CD8-positive, alpha-beta memory T cell (primary cell): ENCODE results near the gene TACR2. TPM values are rescaled to one million over a fixed set of nuclear protein-coding genes. Genes with fewer than 3 reads are reported as not detected.

ENCODE experiments used
- CTCF ChIA-PET: fragments of 350-600 bp; sonication (Branson Sonifier 250); formaldehyde crosslinking; loops from one replicate; lab custom pipeline; 2021; ENCODE audit warnings: antibody characterized with exemption; lab: Charles Lee
- POLR2A ChIA-PET: fragments of 350-600 bp; sonication (Branson Sonifier 250); formaldehyde crosslinking; loops from one replicate; lab custom pipeline; 2021; ENCODE audit warnings: antibody characterized with exemption; lab: Charles Lee
- DNase-seq, 5 donors: peaks; one replicate each; pipeline versions ENCODE4 v3.0.0 to v3.0.0-alpha.2; 2020 to 2022; ENCODE audit warnings: mixed read lengths in 1 of 5
- H3K27ac ChIP-seq: one replicate; pipeline ENCODE4 v1.7.0; 2013; ENCODE audit warnings: low read depth, mild to moderate bottlenecking, low read length, moderate library complexity
- H3K27me3 ChIP-seq: 2 replicates; pipeline ENCODE4 v1.7.0; 2013; ENCODE audit warnings: low read length, mild to moderate bottlenecking; ENCODE audit not compliant: insufficient read depth, poor library complexity, severe bottlenecking
- H3K36me3 ChIP-seq: 2 replicates; pipeline ENCODE4 v1.7.0; 2013; ENCODE audit warnings: mild to moderate bottlenecking, low read length, moderate library complexity; ENCODE audit not compliant: insufficient read depth
- H3K4me1 ChIP-seq: 2 replicates; pipeline ENCODE4 v1.7.0; 2013; ENCODE audit warnings: mild to moderate bottlenecking, low read length, moderate library complexity; ENCODE audit not compliant: insufficient read depth
- H3K4me3 ChIP-seq: 2 replicates; pipeline ENCODE4 v1.7.0; 2013; ENCODE audit warnings: mild to moderate bottlenecking, low read length
- H3K9me3 ChIP-seq: 2 replicates; pipeline ENCODE4 v1.7.0; 2013; ENCODE audit warnings: mild to moderate bottlenecking, low read length
- H3K27ac Mint-ChIP-seq, 8 donors: one replicate each; pipeline ENCODE4 v1.8.0; 2020 to 2021; ENCODE audit warnings: mixed read lengths in 8 of 8, mild to moderate bottlenecking in 6 of 8, inconsistent platforms in 3 of 8, moderate library complexity in 3 of 8
- H3K27me3 Mint-ChIP-seq, 2 donors: one replicate each; pipeline ENCODE4 v1.8.0; 2020 to 2021; ENCODE audit warnings: mixed read lengths in 2 of 2, mild to moderate bottlenecking in 1 of 2, moderate library complexity in 1 of 2
- H3K36me3 Mint-ChIP-seq, 3 donors: one replicate each; pipeline ENCODE4 v1.8.0; 2020 to 2021; ENCODE audit warnings: mixed read lengths in 3 of 3, inconsistent platforms in 1 of 3, mild to moderate bottlenecking in 1 of 3
- H3K4me1 Mint-ChIP-seq, 3 donors: one replicate each; pipeline ENCODE4 v1.8.0; 2020 to 2021; ENCODE audit warnings: mixed read lengths in 3 of 3, inconsistent platforms in 1 of 3, mild to moderate bottlenecking in 1 of 3
- H3K4me3 Mint-ChIP-seq, 7 donors: one replicate each; pipeline ENCODE4 v1.8.0; 2020 to 2021; ENCODE audit warnings: mixed read lengths in 7 of 7, mild to moderate bottlenecking in 6 of 7, moderate library complexity in 4 of 7, inconsistent platforms in 2 of 7
- H3K9me3 Mint-ChIP-seq, 5 donors: one replicate each; pipeline ENCODE4 v1.8.0; 2020 to 2022; ENCODE audit warnings: mixed read lengths in 5 of 5, mild to moderate bottlenecking in 3 of 5, moderate library complexity in 2 of 5, inconsistent platforms in 1 of 5
- polyA plus RNA-seq: library from polyadenylated mRNA; unstranded; fragments of 300-500 nt; fragmentation: Illumina TruSeq; gene quantifications from one replicate; pipeline ENCODE4 v1.2.3, GENCODE V29; 2021
- total RNA-seq, 2 experiments: library from RNA; stranded (reverse); gene quantifications; one replicate each; pipeline ENCODE4 v1.2.3, GENCODE V29; 2021

Gene TACR2
- total and polyA plus RNA-seq, 3 experiments from 2014 or later = not detected

DNA sequence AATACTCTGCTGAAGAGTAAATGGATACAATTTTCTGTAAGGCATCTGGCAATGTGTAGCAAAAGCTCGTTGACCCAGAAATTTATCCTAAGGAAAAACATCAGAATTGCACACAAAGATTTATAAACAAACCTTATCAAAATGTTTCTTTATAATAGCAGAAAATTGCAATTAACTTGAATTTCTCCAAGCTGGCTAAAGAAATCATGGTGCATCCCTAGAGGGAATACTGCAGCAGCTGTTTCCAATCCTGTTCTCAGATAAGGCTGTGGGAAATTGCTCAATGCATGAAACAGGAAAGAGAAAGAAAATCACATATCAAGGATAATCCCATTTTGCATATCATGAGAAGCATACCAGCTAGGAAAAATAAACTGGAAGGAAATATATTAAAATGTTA, 18.7 kb downstream of the TACR2 start:
- H3K27me3 Mint-ChIP-seq = no peaks in the 10 kb centered on the region
- no peak for DNase-seq
- H3K27me3 ChIP-seq = no peaks in the 10 kb centered on the region
- no peak overlapping the region for H3K27ac Mint-ChIP-seq
- no peaks in the 10 kb centered on the region for H3K4me1 ChIP-seq
- H3K27ac ChIP-seq = no peak overlapping the region
- peaks cover 5 to 83% (median 20%) of the 10 kb centered on the region in 3 donors for H3K36me3 Mint-ChIP-seq
- no peaks in the 10 kb centered on the region for H3K9me3 Mint-ChIP-seq
- no peak overlapping the region for H3K4me3 Mint-ChIP-seq
- H3K4me3 ChIP-seq = no peak overlapping the region
- H3K4me1 Mint-ChIP-seq = no peaks in the 10 kb centered on the region
- ChIA-PET CTCF (interaction anchor here (1.7 to 3.1 kb wide), 2 partner anchors 10 to 162 kb away, joined by 4 to 18 read pairs; no protein-coding TSS in a partner anchor), POLR2A (interaction anchor here (1.0 kb wide), 1 partner anchor 10 kb away, joined by 3 read pairs; no protein-coding TSS in a partner anchor)
- peaks cover 62% of the 10 kb centered on the region for H3K36me3 ChIP-seq
- no peaks in the 10 kb centered on the region for H3K9me3 ChIP-seq

DNA sequence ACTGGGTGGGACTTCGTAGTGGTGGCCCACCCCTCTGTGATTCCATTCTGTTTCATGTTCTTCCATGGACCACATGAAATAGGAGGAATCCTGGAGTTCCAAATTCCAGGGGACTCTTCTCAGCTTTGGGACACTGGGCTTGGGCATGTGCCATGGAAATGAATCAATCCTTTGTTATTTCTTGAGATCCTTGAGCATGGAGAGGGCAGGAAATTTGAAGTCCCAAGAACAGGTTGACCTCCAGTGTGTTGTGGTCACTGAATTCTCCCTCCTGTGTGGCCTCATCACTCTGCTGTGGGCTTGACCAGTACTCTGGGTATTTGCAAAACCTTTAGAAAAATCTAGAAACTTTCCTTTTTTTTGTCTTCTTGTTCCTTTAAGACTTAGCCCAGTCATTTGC, 22.7 kb downstream of the TACR2 start:
- Mint-ChIP-seq H3K4me1 (peaks cover 11 to 15% (median 13%) of the 10 kb centered on the region in 3 donors), H3K36me3 (peaks cover 10 to 72% (median 13%) of the 10 kb centered on the region in 3 donors), H3K27me3 (no peaks in the 10 kb centered on the region), H3K9me3 (no peaks in the 10 kb centered on the region), H3K4me3 (no peak overlapping the region), H3K27ac (peak overlapping the region in 2 of 8 donors; percentile 52 to 70)
- ChIA-PET POLR2A (no interaction called here), CTCF (interaction anchor here (1.0 to 6.1 kb wide), 4 partner anchors 13 to 319 kb away, joined by 3 to 103 read pairs (median 12); no protein-coding TSS in a partner anchor)
- Histone ChIP-seq H3K36me3 (peaks cover 43% of the 10 kb centered on the region), H3K27ac (no peak overlapping the region), H3K9me3 (no peaks in the 10 kb centered on the region), H3K4me1 (peaks cover 13% of the 10 kb centered on the region), H3K4me3 (no peak overlapping the region), H3K27me3 (no peaks in the 10 kb centered on the region)
- no peak for DNase-seq

DNA sequence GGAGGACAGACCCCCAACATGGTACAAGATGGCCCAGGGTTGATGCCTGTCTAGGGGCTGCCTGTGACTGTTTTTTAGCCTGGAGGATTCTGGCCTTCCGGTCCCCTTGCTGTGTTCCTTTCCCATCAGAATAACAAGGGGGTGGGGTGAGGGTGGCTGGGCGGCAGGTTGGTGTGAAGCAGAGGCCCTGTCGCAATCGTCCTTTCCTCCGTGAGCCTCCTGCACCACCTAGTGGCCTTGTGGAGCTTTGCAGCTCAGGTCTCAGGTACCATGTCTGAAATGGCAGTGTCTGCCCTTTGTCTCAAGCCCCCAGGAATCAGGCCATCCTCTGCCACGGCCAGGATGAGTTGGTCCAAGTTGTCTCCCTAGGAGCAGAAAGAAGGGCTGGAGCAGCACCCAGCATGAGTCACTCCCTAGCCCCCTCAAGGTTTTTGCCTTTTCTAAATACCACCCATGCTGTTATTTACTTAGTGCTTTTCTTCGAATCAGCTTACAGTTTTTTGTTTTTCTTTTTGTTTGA, 24.2 kb downstream of the TACR2 start:
- Mint-ChIP-seq H3K27ac (peak overlapping the region; percentile 74 to 92 (median 84)), H3K4me3 (no peak overlapping the region), H3K36me3 (peaks cover 10 to 74% (median 18%) of the 10 kb centered on the region in 3 donors), H3K4me1 (peaks cover 11 to 15% (median 13%) of the 10 kb centered on the region in 3 donors), H3K27me3 (no peaks in the 10 kb centered on the region), H3K9me3 (no peaks in the 10 kb centered on the region)
- Histone ChIP-seq H3K4me3 (no peak overlapping the region), H3K4me1 (peaks cover 13% of the 10 kb centered on the region), H3K27ac (no peak overlapping the region), H3K9me3 (no peaks in the 10 kb centered on the region), H3K36me3 (peaks cover 38% of the 10 kb centered on the region), H3K27me3 (no peaks in the 10 kb centered on the region)
- POLR2A ChIA-PET = interaction anchor here (1.0 kb wide), 1 partner anchor 150 kb away, joined by 4 read pairs; no protein-coding TSS in a partner anchor
- DNase-seq = peak; percentile 62 to 86 (median 73)
- CTCF ChIA-PET = interaction anchor here (0.6 to 6.1 kb wide), 18 partner anchors 8 to 388 kb away, joined by 3 to 103 read pairs (median 3); no protein-coding TSS in a partner anchor

GRCh38 chr10:69391158-69391557, 25.6 kb downstream of the TACR2 start:
- Mint-ChIP-seq H3K4me1 (peaks cover 11 to 15% (median 13%) of the 10 kb centered on the region in 3 donors), H3K4me3 (no peak overlapping the region), H3K9me3 (no peaks in the 10 kb centered on the region), H3K27me3 (no peaks in the 10 kb centered on the region), H3K36me3 (peaks cover 10 to 75% (median 17%) of the 10 kb centered on the region in 3 donors), H3K27ac (peak overlapping the region in 4 of 8 donors; percentile 12 to 87 (median 40))
- POLR2A ChIA-PET = no interaction called here
- H3K27me3 ChIP-seq = no peaks in the 10 kb centered on the region
- H3K9me3 ChIP-seq = no peaks in the 10 kb centered on the region
- H3K36me3 ChIP-seq = peaks cover 33% of the 10 kb centered on the region
- no peak overlapping the region for H3K4me3 ChIP-seq
- H3K4me1 ChIP-seq = peaks cover 13% of the 10 kb centered on the region
- DNase-seq = no peak
- H3K27ac ChIP-seq = no peak overlapping the region
- CTCF ChIA-PET = interaction anchor here (0.7 to 6.1 kb wide), 4 partner anchors 12 to 435 kb away, joined by 3 to 103 read pairs (median 5); partner anchors contain the start of gene DDX21

GRCh38 chr10:69389827-69390490, 26.8 kb downstream of the TACR2 start:
- H3K4me3 ChIP-seq = no peak overlapping the region
- Mint-ChIP-seq H3K9me3 (no peaks in the 10 kb centered on the region), H3K4me3 (no peak overlapping the region), H3K27me3 (no peaks in the 10 kb centered on the region), H3K36me3 (peaks cover 10 to 79% (median 17%) of the 10 kb centered on the region in 3 donors), H3K27ac (peak overlapping the region in 4 of 8 donors; percentile 43 to 82 (median 60)), H3K4me1 (peaks cover 11 to 15% (median 13%) of the 10 kb centered on the region in 3 donors)
- H3K27ac ChIP-seq = no peak overlapping the region
- H3K4me1 ChIP-seq = peaks cover 13% of the 10 kb centered on the region
- peaks cover 38% of the 10 kb centered on the region for H3K36me3 ChIP-seq
- H3K27me3 ChIP-seq = no peaks in the 10 kb centered on the region
- no peaks in the 10 kb centered on the region for H3K9me3 ChIP-seq
- CTCF ChIA-PET = interaction anchor here (0.7 to 6.1 kb wide), 7 partner anchors 72 to 434 kb away, joined by 3 to 103 read pairs (median 3); partner anchors contain the start of gene DDX21
- POLR2A ChIA-PET = no interaction called here
- DNase-seq = no peak

DNA sequence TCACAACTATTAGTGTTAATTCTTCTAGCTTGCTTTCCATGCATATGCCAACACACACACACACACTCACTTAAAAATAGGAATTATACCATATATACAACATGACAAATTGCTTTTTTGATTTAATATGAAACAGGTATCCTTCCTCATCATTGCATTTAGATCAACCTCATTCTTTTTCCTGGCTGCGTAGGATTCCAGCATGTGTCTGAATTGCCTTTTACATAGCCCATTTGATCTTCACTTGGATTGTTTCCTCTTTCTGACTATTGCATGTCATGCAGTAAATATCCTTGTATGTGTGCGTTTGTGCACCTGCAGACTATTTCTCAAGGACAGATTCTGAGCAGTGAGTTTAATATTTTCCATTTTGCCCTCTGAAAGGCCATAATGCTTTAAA, 28.2 kb downstream of the TACR2 start:
- peaks cover 39% of the 10 kb centered on the region for H3K36me3 ChIP-seq
- H3K9me3 ChIP-seq = no peaks in the 10 kb centered on the region
- no peaks in the 10 kb centered on the region for H3K27me3 ChIP-seq
- POLR2A ChIA-PET = no interaction called here
- peak overlapping the region in 3 of 8 donors; percentile 19 to 33 (median 23) for H3K27ac Mint-ChIP-seq
- no peaks in the 10 kb centered on the region for H3K9me3 Mint-ChIP-seq
- H3K27me3 Mint-ChIP-seq = no peaks in the 10 kb centered on the region
- H3K36me3 Mint-ChIP-seq = peaks cover 4 to 83% (median 15%) of the 10 kb centered on the region in 3 donors
- H3K4me3 Mint-ChIP-seq = no peak overlapping the region
- CTCF ChIA-PET = interaction anchor here (0.6 kb wide), 1 partner anchor 152 kb away, joined by 3 read pairs; no protein-coding TSS in a partner anchor
- H3K4me3 ChIP-seq = no peak overlapping the region
- no peak for DNase-seq
- H3K4me1 ChIP-seq = peaks cover 13% of the 10 kb centered on the region
- H3K4me1 Mint-ChIP-seq = peaks cover 11 to 15% (median 13%) of the 10 kb centered on the region in 3 donors
- no peak overlapping the region for H3K27ac ChIP-seq

DNA sequence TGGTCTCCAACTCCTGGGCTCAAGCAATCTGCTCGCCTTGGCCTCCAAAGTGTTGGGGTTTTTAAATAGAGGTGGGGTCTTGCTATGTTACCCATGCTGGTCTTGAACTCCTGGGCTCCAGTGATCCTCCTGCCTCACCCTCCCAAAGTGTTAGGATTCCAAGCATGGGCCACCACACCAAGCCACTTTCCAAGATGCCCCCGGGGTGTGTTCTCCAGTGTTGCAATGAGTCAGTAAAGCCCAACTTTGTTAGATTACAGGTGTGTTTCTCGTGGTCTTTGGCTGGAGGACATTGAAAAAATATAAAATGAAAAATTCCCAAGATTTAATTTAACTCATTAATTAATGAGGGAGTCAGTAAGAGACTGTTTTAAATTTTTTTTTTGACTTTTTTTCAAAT, 29.2 kb downstream of the TACR2 start:
- no peaks in the 10 kb centered on the region for H3K27me3 ChIP-seq
- no peak overlapping the region for H3K27ac ChIP-seq
- peaks cover 49% of the 10 kb centered on the region for H3K36me3 ChIP-seq
- peaks cover 12% of the 10 kb centered on the region for H3K4me1 ChIP-seq
- H3K4me3 ChIP-seq = no peak overlapping the region
- H3K27ac Mint-ChIP-seq = peak overlapping the region in 1 of 8 donors; percentile 11
- no peaks in the 10 kb centered on the region for H3K27me3 Mint-ChIP-seq
- POLR2A ChIA-PET = no interaction called here
- DNase-seq = no peak
- H3K36me3 Mint-ChIP-seq = peaks cover 2 to 87% (median 19%) of the 10 kb centered on the region in 3 donors
- peaks cover 9 to 13% (median 10%) of the 10 kb centered on the region in 3 donors for H3K4me1 Mint-ChIP-seq
- no peaks in the 10 kb centered on the region for H3K9me3 ChIP-seq
- H3K9me3 Mint-ChIP-seq = no peaks in the 10 kb centered on the region
- CTCF ChIA-PET = interaction anchor here (0.6 kb wide), 1 partner anchor 62 kb away, joined by 3 read pairs; no protein-coding TSS in a partner anchor
- no peak overlapping the region for H3K4me3 Mint-ChIP-seq
